ENCODE measurements around the gene DHFR. TPM values are rescaled to one million over a fixed set of nuclear protein-coding genes. Genes with fewer than 3 reads are reported as not detected.

Gene DHFR
- total RNA-seq, 1 experiment from 2014 or later, result 58.7 TPM

- Histone ChIP-seq H3K36me3 (ENCODE audit: control insufficient read depth in 1 of 2, insufficient read depth in 2 of 2, low read length in 2 of 2) (no peaks in the 10 kb centered on the region), H2AFZ (ENCODE audit: low read depth, low read length, poor library complexity, severe bottlenecking) (no peak overlapping the region), H3K9me3 (ENCODE audit: control insufficient read depth in 1 of 2, insufficient read depth in 1 of 2, low read depth in 1 of 2, low read length in 2 of 2) (no peaks in the 10 kb centered on the region), H3K4me3 (replicated peaks in 1 of 2; ENCODE audit: low read depth in 1 of 2, low read length in 2 of 2) (no peak overlapping the region), H3K27me3 (ENCODE audit: insufficient read depth, low read length) (no peaks in the 10 kb centered on the region), H3K79me2 (ENCODE audit: insufficient read depth, low read length) (no peaks in the 10 kb centered on the region), H3K27ac (ENCODE audit: low read depth, low read length) (no peak overlapping the region), H3K4me2 (ENCODE audit: low read length) (no peak overlapping the region), H4K20me1 (ENCODE audit: insufficient read depth) (no peaks in the 10 kb centered on the region), H3K9me2 (ENCODE audit: insufficient read depth) (no peaks in the 10 kb centered on the region), H3K9ac (ENCODE audit: low read length) (no peak overlapping the region), H3K4me1 (ENCODE audit: control insufficient read depth in 1 of 2, insufficient read depth in 2 of 2, low read length in 2 of 2) (no peaks in the 10 kb centered on the region)
- DNase-seq (ENCODE audit: low read depth, low spot score) (no peak), ATAC-seq (no peak)
- RAD21 ChIA-PET (ENCODE audit: low non-redundant PET in 1 of 2, low total read pairs in 2 of 2, uncharacterized antibody in 2 of 2, unreplicated experiment in 2 of 2), result no interaction called here
- intact Hi-C loops (cut with micrococcal nuclease), result no loop called here
- CTCF ChIA-PET, result no interaction called here
- BruUV-seq (replicated peaks), result no TSS peak
- no peak for TF ChIP-seq RAD21 (IDR thresholded peaks at IDR 0.05; ENCODE audit: low read depth)
- POLR2A ChIA-PET, result no interaction called here
Measured at GRCh38 chr5:80615266-80615914, 39.4 kb downstream of the DHFR start.

GRCh38 chr5:80609692-80610091 lies 45.1 kb downstream of the DHFR start:
- Histone ChIP-seq H4K20me1 (ENCODE audit: insufficient read depth) (no peaks in the 10 kb centered on the region), H3K27ac (ENCODE audit: low read depth, low read length) (no peak overlapping the region), H3K4me2 (ENCODE audit: low read length) (no peak overlapping the region), H3K4me1 (ENCODE audit: control insufficient read depth in 1 of 2, insufficient read depth in 2 of 2, low read length in 2 of 2) (no peaks in the 10 kb centered on the region), H3K36me3 (ENCODE audit: control insufficient read depth in 1 of 2, insufficient read depth in 2 of 2, low read length in 2 of 2) (no peaks in the 10 kb centered on the region), H3K9ac (ENCODE audit: low read length) (no peak overlapping the region), H3K4me3 (replicated peaks in 1 of 2; ENCODE audit: low read depth in 1 of 2, low read length in 2 of 2) (no peak overlapping the region), H2AFZ (ENCODE audit: low read depth, low read length, poor library complexity, severe bottlenecking) (no peak overlapping the region), H3K79me2 (ENCODE audit: insufficient read depth, low read length) (no peaks in the 10 kb centered on the region), H3K9me2 (ENCODE audit: insufficient read depth) (no peaks in the 10 kb centered on the region), H3K27me3 (ENCODE audit: insufficient read depth, low read length) (no peaks in the 10 kb centered on the region), H3K9me3 (ENCODE audit: control insufficient read depth in 1 of 2, insufficient read depth in 1 of 2, low read depth in 1 of 2, low read length in 2 of 2) (no peaks in the 10 kb centered on the region)
- no peak for TF ChIP-seq JUND (IDR thresholded peaks at IDR 0.05)
- TF ChIP-seq ELF1 (IDR thresholded peaks at IDR 0.05; ENCODE audit: borderline replicate concordance, low read depth), result no peak
- TF ChIP-seq CBX3 (IDR thresholded peaks at IDR 0.05; ENCODE audit: low read depth), result no peak
- TF ChIP-seq FOSL1 (IDR thresholded peaks at IDR 0.05; ENCODE audit: low read depth), result no peak
- no peak for TF ChIP-seq POLR2A (IDR thresholded peaks at IDR 0.05; ENCODE audit: borderline replicate concordance, extremely low read depth, insufficient read depth, insufficient read length)
- ATAC-seq (no peak), DNase-seq (ENCODE audit: low read depth, low spot score) (no peak)
- POLR2A ChIA-PET, result no interaction called here
- RAD21 ChIA-PET (ENCODE audit: low non-redundant PET in 1 of 2, low total read pairs in 2 of 2, uncharacterized antibody in 2 of 2, unreplicated experiment in 2 of 2), result no interaction called here
- intact Hi-C loops (cut with micrococcal nuclease), result no loop called here
- no TSS peak for BruUV-seq (replicated peaks)
- CTCF ChIA-PET, result no interaction called here

All from HCT116 (cell line).